ENCODE data around the gene MINDY4. TPM values are rescaled to one million over a fixed set of nuclear protein-coding genes. Genes with fewer than 3 reads are reported as not detected.

The MINDY4 gene
- polyA plus RNA-seq, 5 donors, result 13.7 to 23.3 (median 16.5) TPM

- DNase-seq, result peak in 1 of 2 donors; percentile 71
These were observed 30.6 kb upstream of the MINDY4 start for GRCh38 chr7:30740417-30741181.

- DNase-seq, result no peak
These were observed 29.9 kb upstream of the MINDY4 start for GRCh38 chr7:30741289-30741688.

GRCh38 chr7:30743371-30744074 is 27.7 kb upstream of the MINDY4 start:
- DNase-seq, result no peak

GRCh38 chr7:30744075-30744417 is 27.2 kb upstream of the MINDY4 start:
- DNase-seq, result no peak

GRCh38 chr7:30745261-30745941 is 25.8 kb upstream of the MINDY4 start:
- DNase-seq, result no peak

GRCh38 chr7:30750010-30750409 is 21.2 kb upstream of the MINDY4 start:
- DNase-seq, result no peak

GRCh38 chr7:30750683-30751650 is 20.2 kb upstream of the MINDY4 start:
- peak; percentile 80 to 82 for DNase-seq

GRCh38 chr7:30751696-30752273 is 19.4 kb upstream of the MINDY4 start, which contains the start of gene INMT:
Gene INMT (plus strand): TSS chr7:30752135. CDS start chr7:30752151, 16 bp downstream.
- DNase-seq, result no peak

- no peak for DNase-seq
These were observed 18.7 kb upstream of the MINDY4 start for GRCh38 chr7:30752484-30752883.

- DNase-seq, result peak in 1 of 2 donors; percentile 67
These were observed 18.2 kb upstream of the MINDY4 start for GRCh38 chr7:30752979-30753378.

- DNase-seq, result no peak
These were observed 16.8 kb upstream of the MINDY4 start for GRCh38 chr7:30754315-30754877.

- peak; percentile 82 to 87 for DNase-seq
These were observed 15.6 kb upstream of the MINDY4 start for GRCh38 chr7:30755384-30756154.

- no peak for DNase-seq
These were observed 13.9 kb upstream of the MINDY4 start for GRCh38 chr7:30757342-30757692.

- no peak for DNase-seq
These were observed 10.6 kb upstream of the MINDY4 start for GRCh38 chr7:30760514-30761213.

GRCh38 chr7:30761214-30762156 is 9.7 kb upstream of the MINDY4 start:
- no peak for DNase-seq

- peak; percentile 84 to 85 for DNase-seq
These were observed 6.9 kb upstream of the MINDY4 start for GRCh38 chr7:30764030-30764975.

GRCh38 chr7:30765408-30765807 is 5.8 kb upstream of the MINDY4 start:
- peak; percentile 87 to 89 for DNase-seq

All from right lung (tissue), 5 donors.